HG03135 (cell line): Measurements from ENCODE around the gene NUMB.

Experiments used
- ATAC-seq: cut with Tn5 transposase; IDR thresholded peaks from one replicate; pipeline ENCODE4 v1.9.1; 2021; ENCODE audit warnings: mild to moderate bottlenecking, moderate library complexity; ENCODE audit not compliant: unreplicated experiment

Gene NUMB

GRCh38 chr14:73293782-73294781 is 164.3 kb downstream of the NUMB start:
- no peak for ATAC-seq

DNA sequence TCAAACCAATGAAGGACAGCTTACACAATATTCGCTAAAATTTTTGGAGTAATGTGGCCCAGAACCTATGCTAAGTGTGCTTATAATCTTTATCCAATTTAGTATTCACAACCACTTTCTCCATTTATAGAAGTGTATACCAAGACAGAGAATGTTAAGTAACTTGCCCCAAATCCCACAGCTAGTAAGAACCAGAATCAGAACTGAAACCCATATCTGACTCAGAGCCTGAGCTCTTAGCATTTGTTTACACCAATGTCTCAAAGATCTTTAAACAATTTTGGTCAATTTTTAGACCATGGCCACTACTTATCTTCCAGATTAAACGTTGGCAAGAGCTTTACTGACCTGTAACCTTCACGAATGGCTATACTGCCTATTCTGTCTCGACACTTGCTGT is 168.1 kb downstream of the NUMB start:
- peak; percentile 62 for ATAC-seq

DNA sequence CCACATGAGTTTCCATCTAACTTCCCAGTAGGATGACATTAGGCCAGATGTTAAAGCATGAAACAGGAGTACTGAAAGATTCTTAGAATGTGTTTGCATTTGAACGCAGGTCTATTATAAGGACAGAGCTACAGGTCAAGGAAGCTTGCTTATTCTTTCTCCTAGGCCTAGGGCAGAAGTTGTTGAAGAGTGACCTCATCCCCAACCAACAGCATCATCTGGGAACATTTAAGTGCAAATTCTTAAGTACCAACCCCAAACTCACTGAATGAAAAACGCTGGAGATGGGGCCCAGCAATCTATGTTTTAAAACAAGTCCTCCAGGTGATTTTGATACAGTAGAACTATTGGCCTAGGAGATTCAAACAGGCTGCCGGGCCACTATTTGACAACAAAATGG is 168.6 kb downstream of the NUMB start:
- no peak for ATAC-seq

- no peak for ATAC-seq
Observed at GRCh38 chr14:73289308-73289707, 169.0 kb downstream of the NUMB start.

GRCh38 chr14:73287071-73287470 is 171.3 kb downstream of the NUMB start:
- ATAC-seq = no peak

GRCh38 chr14:73286598-73286997 is 171.7 kb downstream of the NUMB start:
- ATAC-seq = no peak

GRCh38 chr14:73285979-73286378 is 172.4 kb downstream of the NUMB start:
- ATAC-seq = no peak

DNA sequence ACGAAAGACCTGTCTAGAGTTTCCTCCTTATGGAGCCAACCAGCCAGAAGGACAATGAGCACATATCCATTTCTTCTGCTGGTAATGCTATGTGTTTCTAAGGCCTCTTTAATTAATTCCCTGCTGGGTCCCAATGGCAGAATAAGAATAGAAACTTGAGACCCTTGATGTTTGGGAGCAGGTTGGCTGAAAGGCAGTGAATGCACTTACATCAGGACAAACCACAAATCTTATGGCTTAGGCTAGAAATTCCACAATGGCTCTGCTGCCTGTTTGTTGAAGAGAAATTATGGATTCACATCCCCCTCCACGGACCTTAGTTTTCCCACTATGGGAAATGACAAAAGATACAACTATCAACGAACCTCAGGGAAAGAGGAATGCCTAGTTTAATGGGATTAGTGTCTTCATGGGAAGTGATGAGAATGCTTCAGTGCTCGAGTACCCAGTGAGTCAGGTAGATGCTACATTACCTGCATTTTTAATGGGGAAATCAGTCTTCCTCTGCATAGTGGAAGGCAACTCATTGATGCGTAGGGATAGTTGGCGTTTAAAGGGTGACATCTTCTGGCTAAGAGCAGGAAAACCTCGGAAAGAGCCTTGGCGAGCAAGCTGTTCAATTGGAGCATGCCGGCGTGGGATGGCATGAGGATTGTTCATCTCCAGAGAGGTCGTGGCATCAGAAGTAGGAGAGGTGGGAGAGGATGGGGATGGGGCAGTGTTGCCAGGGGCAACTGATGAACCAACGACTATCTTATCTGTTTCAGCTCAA is 174.6 kb downstream of the NUMB start:
- no peak for ATAC-seq

- no peak for ATAC-seq
Observed at GRCh38 chr14:73280903-73281302, 177.4 kb downstream of the NUMB start.

DNA sequence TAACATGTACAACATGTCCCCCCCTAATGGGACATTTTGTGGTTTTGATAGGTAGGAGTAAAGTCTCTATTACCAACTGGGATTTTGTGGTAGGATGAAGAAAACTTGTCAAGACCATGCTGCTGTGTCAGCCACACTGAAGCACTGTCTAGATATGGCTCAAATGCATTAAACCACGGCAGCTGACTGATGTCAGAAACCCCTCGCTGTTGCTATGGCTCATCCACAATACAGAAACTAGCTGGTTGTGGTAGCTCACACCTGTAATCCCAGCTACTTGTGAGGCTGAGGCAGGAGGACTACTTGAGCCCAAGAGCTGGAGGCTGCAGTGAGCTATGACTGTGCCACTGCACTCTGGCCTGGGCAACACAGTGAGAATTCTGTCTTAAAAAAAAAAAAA is 181.0 kb downstream of the NUMB start:
- ATAC-seq = no peak

GRCh38 chr14:73276836-73277235 is 181.5 kb downstream of the NUMB start:
- ATAC-seq = no peak

DNA sequence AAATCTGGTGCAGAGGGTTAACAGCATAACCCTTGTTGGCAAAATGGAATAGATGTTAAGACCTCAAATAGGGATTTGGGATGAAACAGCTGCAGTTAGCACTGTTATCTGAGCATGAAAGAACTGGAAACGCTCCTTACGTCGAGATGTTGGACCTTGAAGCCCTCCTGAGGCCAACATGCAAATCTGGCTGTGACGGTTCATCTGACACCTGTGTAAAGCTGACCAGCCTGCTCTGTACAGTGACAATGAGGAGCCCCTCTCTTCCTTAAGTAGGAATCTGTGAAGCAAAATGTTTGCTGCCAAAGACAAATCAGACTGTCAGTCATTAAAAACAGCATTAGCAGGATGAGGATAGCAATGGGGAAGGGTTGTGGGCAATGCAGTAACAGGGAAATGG is 184.5 kb downstream of the NUMB start:
- ATAC-seq = no peak

DNA sequence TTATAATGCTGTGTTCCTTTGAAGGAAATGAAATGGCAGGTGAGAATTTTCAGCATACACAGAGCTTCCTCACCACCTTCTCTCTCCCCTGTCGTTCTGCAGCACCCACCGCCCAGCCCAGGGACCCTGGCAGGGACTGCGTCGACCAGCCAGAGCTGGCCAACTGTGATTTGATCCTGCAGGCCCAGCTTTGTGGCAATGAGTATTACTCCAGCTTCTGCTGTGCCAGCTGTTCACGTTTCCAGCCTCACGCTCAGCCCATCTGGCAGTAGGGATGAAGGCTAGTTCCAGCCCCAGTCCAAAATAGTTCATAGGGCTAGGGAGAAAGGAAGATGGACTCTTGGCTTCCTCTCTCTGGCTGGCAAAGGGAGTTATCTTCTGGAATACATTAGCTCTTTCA is 186.0 kb downstream of the NUMB start:
- ATAC-seq = no peak

DNA sequence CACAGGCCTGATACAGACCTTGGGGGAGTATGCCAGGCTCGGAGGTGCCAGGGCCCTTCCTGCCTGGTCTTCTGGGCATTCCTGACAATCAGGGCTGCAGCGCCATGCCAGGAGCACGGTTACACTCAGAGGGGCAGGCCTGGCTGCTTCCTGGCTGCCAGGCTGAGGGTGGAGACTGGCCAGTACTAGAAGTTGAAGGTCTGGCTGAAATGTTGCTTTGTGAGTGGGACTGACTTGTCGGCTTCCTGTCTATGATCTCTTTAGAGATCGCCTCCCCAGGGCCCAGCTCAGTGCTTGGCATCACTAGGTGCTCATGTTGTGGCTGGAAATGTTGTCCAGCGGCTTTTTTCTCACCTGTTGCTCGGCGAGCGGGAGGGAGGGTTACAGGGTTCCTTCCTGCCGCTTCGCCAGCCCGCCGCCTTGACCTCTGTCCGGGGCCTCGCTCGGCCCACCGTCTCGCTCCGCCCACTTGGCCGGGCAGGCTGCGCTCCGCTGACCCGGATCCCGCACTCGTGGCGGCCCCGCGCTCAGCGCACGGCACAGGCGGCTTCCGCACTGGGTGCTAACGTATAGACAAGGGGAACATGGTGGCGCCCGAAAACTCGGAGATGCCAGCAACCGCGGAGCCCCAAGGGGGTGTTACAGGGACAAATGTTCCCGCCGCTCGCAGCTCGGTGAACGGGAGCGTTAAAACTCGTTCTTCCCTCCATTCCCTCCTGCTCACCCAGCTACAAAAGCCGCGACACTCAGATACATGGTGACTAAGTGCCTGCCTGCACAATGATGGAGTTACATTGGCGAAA is 188.4 kb downstream of the NUMB start:
- peak; percentile 67 for ATAC-seq

- ATAC-seq = no peak
Observed at GRCh38 chr14:73267474-73267873, 190.9 kb downstream of the NUMB start.

- ATAC-seq = no peak
Observed at GRCh38 chr14:73266317-73266716, 192.0 kb downstream of the NUMB start.

DNA sequence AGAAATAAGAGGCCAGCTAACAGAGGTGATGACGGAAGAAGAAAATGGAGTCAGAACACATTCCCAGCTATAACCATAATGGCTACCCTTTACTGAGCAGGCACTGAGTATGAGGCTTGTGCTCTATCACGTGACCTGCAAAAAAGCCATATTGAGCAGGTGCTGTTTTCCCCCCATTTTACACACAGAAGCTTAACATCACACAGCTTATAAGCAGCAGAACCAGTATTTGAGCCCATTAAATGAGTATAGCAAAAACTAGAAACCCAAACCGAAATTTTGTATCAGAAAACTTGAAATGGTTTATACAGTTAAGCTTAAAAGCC is 192.7 kb downstream of the NUMB start:
- no peak for ATAC-seq

GRCh38 chr14:73264885-73265720 is 193.2 kb downstream of the NUMB start:
- ATAC-seq = no peak

- ATAC-seq = no peak
Observed at GRCh38 chr14:73264080-73264884, 194.1 kb downstream of the NUMB start.

DNA sequence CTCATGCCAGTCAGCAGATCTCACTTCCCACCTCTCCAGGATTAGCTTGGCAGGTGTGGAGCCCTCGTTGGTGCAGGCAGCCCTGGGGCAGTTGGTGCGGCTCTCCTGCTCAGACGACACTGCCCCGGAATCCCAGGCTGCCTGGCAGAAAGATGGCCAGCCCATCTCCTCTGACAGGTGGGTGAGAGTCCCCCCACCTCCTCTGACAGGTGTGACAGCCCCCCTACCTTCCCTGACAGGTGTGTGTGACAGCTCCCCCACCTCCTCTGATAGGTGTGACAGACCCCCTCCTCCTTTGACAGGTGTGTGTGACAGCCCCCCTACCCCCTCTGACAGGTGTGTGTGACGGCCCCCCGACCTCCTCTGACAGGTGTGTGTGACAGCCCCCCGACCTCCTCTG is 194.7 kb downstream of the NUMB start:
- ATAC-seq = no peak
